Endothelial cell of umbilical vein (primary cell): Measurements from ENCODE around the gene PLXNA4. TPM values are rescaled to one million over a fixed set of nuclear protein-coding genes. Genes with fewer than 3 reads are reported as not detected.

Experiments
- BruUV-seq: library from RNA; stranded (reverse); fragments of 400-500 nt; replicated peaks from 2 replicates; lab custom pipeline; 2021; lab: Mats Ljungman, UMichigan
- CTCF ChIA-PET: fragments of 300-600, 350-600 bp; sonication (Branson Sonifier 250); formaldehyde crosslinking; loops from one replicate; lab custom pipeline; 2021; ENCODE audit warnings: antibody characterized with exemption, inconsistent platforms; lab: Charles Lee
- POLR2A ChIA-PET: fragments of 300-600, 350-600 bp; sonication (Branson Sonifier 250); formaldehyde crosslinking; loops from one replicate; lab custom pipeline; 2021; ENCODE audit warnings: antibody characterized with exemption, inconsistent platforms; lab: Charles Lee
- DNase-seq: peaks from one replicate; pipeline ENCODE4 v3.0.0-alpha.2; 2011; ENCODE audit warnings: low read depth, low spot score
- FAIRE-seq: peaks from 2 replicates; lab custom pipeline; 2011; peaks lifted over from hg19 to GRCh38; lab: Jason Lieb, UNC
- H2AFZ ChIP-seq: 2 replicates; pipeline ENCODE4 v1.6.0; 2012; ENCODE audit warnings: low read depth, low read length, control low read depth, inconsistent platforms
- H3K27ac ChIP-seq: 2 replicates; pipeline ENCODE4 v1.5.1; 2011; ENCODE audit warnings: low read depth, mild to moderate bottlenecking, control low read depth, low read length, moderate library complexity; ENCODE audit not compliant: insufficient read depth
- H3K27me3 ChIP-seq, 2 experiments: 2 replicates each; pipeline versions ENCODE4 v1.6.0 to v1.6.1; 2011; ENCODE audit warnings: low read length in 2 of 2, mixed read lengths in 1 of 2; ENCODE audit not compliant: control insufficient read depth in 2 of 2, insufficient read depth in 2 of 2
- H3K36me3 ChIP-seq, 2 experiments: 2 replicates in 1 of 2; 3 replicates in 1 of 2; pipeline ENCODE4 v1.5.1; 2011; ENCODE audit warnings: low read length in 2 of 2, mild to moderate bottlenecking in 1 of 2, moderate library complexity in 1 of 2; ENCODE audit not compliant: control insufficient read depth in 2 of 2, insufficient read depth in 2 of 2; ENCODE audit errors: extremely low read depth in 1 of 2
- H3K4me1 ChIP-seq: 3 replicates; pipeline ENCODE4 v1.5.1; 2011; ENCODE audit warnings: mild to moderate bottlenecking, low read length; ENCODE audit not compliant: control insufficient read depth, insufficient read depth; ENCODE audit errors: extremely low read depth
- H3K4me2 ChIP-seq: 2 replicates; pipeline ENCODE4 v1.6.1; 2011; ENCODE audit warnings: low read length, control low read depth, mixed read lengths; ENCODE audit not compliant: insufficient read depth
- H3K4me3 ChIP-seq, 3 experiments: fragments of 200-600 bp in 1 of 3; sonication (generic), shearing (Covaris generic) in 1 of 3; replicated peaks in 1 of 3; 2 replicates each; pipeline ENCODE4 v1.5.1; 2011 to 2016; ENCODE audit warnings: control low read depth in 3 of 3, low read length in 3 of 3, mild to moderate bottlenecking in 2 of 3, inconsistent platforms in 1 of 3, low read depth in 1 of 3, moderate library complexity in 1 of 3; ENCODE audit not compliant: insufficient read depth in 1 of 3
- H3K79me2 ChIP-seq: 2 replicates; pipeline ENCODE4 v1.6.0; 2012; ENCODE audit warnings: low read length, inconsistent platforms; ENCODE audit not compliant: control insufficient read depth, insufficient read depth
- H3K9ac ChIP-seq: replicated peaks from 2 replicates; pipeline ENCODE3; 2011; ENCODE audit warnings: low read length, control low read depth; ENCODE audit not compliant: insufficient read depth; ENCODE audit errors: extremely low read depth
- H3K9me1 ChIP-seq: replicated peaks from 3 replicates; pipeline ENCODE4 v1.6.0; 2011; ENCODE audit warnings: mild to moderate bottlenecking, low read length; ENCODE audit not compliant: control insufficient read depth, insufficient read depth; ENCODE audit errors: extremely low read depth
- H3K9me3 ChIP-seq: replicated peaks from 2 replicates; pipeline ENCODE4 v1.5.1; 2012; ENCODE audit warnings: low read length, inconsistent platforms; ENCODE audit not compliant: control insufficient read depth, insufficient read depth
- H4K20me1 ChIP-seq: replicated peaks from 2 replicates; pipeline ENCODE3; 2011; ENCODE audit warnings: mild to moderate bottlenecking, low read length; ENCODE audit not compliant: control insufficient read depth, insufficient read depth; ENCODE audit errors: extremely low read depth
- EZH2 ChIP-seq: IDR thresholded peaks from 2 replicates; pipeline ENCODE4 v1.6.1; 2012; ENCODE audit warnings: borderline replicate concordance, low read depth, mild to moderate bottlenecking, moderate library complexity, low read length, inconsistent platforms; ENCODE audit not compliant: severe bottlenecking
- FOS ChIP-seq: IDR thresholded peaks from 2 replicates; pipeline ENCODE4 v1.6.1; 2011; ENCODE audit warnings: mild to moderate bottlenecking, low read length, moderate library complexity, borderline replicate concordance; ENCODE audit not compliant: insufficient read depth
- GATA2 ChIP-seq: IDR thresholded peaks from 2 replicates; pipeline ENCODE4 v1.7.0; 2011; ENCODE audit warnings: low read depth, mild to moderate bottlenecking, moderate library complexity, mixed read lengths, low read length; ENCODE audit not compliant: insufficient read length, insufficient read depth
- JUN ChIP-seq: IDR thresholded peaks from 2 replicates; pipeline ENCODE4 v1.6.1; 2011; ENCODE audit warnings: borderline replicate concordance, low read depth; ENCODE audit not compliant: insufficient read length, insufficient read depth
- MYC ChIP-seq: IDR thresholded peaks from one replicate; pipeline ENCODE4 v1.6.1; 2011; ENCODE audit warnings: mild to moderate bottlenecking, low read depth, low read length
- POLR2A ChIP-seq: IDR thresholded peaks from 2 replicates; pipeline ENCODE4 v1.6.1; 2012; ENCODE audit warnings: low read depth, mild to moderate bottlenecking, control low read depth, low read length
- POLR2AphosphoS5 ChIP-seq: IDR thresholded peaks from 2 replicates; pipeline ENCODE4 v1.6.1; 2012; ENCODE audit warnings: low read depth, mild to moderate bottlenecking, control low read depth, low read length, moderate library complexity; ENCODE audit not compliant: insufficient read depth
- dilution Hi-C: fragments of 300-500 bp; cut with MboI; formaldehyde crosslinking; loops from one replicate; pipeline ENCODE4 v1.15.0; 2019; ENCODE audit warnings: low sequenced_read_pairs; ENCODE audit not compliant: extremely low pct_ligation_motif_present
- intact Hi-C: fragments of 100-400 bp; cut with micrococcal nuclease; formaldehyde crosslinking; loops from one replicate; pipeline ENCODE4 v1.10.0; 2022
- polyA plus RNA-seq, 4 experiments: library from polyadenylated mRNA; depleted of rRNA in 3 of 4; stranded (reverse) in 3 of 4; unstranded in 1 of 4; fragments of >200 nt; gene quantifications; 2 replicates each; pipeline versions ENCODE4 v1.2.1 to v1.2.3, GENCODE V29; 2011 to 2012; ENCODE audit warnings: missing spikeins in 1 of 4
- total RNA-seq: library from RNA; stranded (reverse); gene quantifications from 2 replicates; pipeline ENCODE4 v1.2.3, GENCODE V29; 2021
- TF ChIP-seq, protein P1 (sequence below): IDR thresholded peaks from 2 replicates; pipeline ENCODE4 v1.6.1; 2011; ENCODE audit not compliant: insufficient read depth, insufficient read length
- TF ChIP-seq, protein P2 (sequence below), 2 donors: IDR thresholded peaks; 1 replicate in 1 of 2; 2 replicates in 1 of 2; pipeline ENCODE4 v1.5.1; 2011; ENCODE audit warnings: low read length in 2 of 2, mild to moderate bottlenecking in 2 of 2, moderate library complexity in 2 of 2, control low read depth in 1 of 2, inconsistent platforms in 1 of 2, low read depth in 1 of 2; ENCODE audit not compliant: insufficient read depth in 1 of 2; ENCODE audit errors: extremely low read depth in 1 of 2

The PLXNA4 gene
- total and polyA plus RNA-seq, 2 donors (not counting 3 experiments of a cell fraction or from before 2014, with no cell fraction given): 12.1 to 20.4 TPM

DNA sequence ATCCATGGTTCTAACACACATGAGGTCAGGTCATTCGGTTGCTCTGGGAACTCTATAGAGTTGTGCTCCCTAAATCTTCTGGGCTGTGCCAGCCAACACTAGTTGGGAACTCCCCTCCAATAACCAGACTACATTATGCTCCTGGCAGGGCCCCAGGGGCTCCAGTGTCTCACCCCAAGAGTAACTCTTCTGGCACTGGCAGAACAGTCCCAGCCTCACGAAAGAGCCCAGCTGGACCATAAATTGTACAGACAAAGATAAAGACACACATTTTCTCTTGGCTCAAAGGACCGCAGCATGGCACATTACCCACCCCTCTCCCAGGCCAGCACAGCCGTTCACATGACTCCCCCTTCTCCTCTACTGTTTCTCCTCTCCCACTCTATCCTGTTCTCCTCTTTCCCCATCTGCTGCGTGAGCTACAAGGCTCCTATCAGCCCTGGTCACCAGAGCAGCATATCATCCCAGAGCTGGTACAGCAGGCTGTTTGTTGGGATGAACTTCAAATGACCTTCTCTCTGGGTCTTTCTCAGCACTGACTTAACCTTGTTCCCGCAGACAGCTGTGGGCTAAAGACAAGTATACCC is 230.6 kb downstream of the PLXNA4 start:
- no peaks in the 10 kb centered on the region for H3K9me1 ChIP-seq
- H3K4me2 ChIP-seq: no peak overlapping the region
- intact Hi-C loops: no loop called here
- dilution Hi-C loops: no loop called here
- TF ChIP-seq GATA2 (no peak), EZH2 (no peak), MYC (no peak), POLR2A (no peak)
- TF ChIP-seq, protein P1, sequence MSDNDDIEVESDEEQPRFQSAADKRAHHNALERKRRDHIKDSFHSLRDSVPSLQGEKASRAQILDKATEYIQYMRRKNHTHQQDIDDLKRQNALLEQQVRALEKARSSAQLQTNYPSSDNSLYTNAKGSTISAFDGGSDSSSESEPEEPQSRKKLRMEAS: no peak
- no peak overlapping the region for H3K27ac ChIP-seq
- no peak overlapping the region for H2AFZ ChIP-seq
- no peaks in the 10 kb centered on the region for H3K79me2 ChIP-seq
- POLR2A ChIA-PET: no interaction called here
- H3K27me3 ChIP-seq: no peaks in the 10 kb centered on the region
- FAIRE-seq (no peak), DNase-seq (no peak)
- no peak overlapping the region for H3K4me3 ChIP-seq
- CTCF ChIA-PET: no interaction called here
- no peaks in the 10 kb centered on the region for H3K36me3 ChIP-seq
- H4K20me1 ChIP-seq: no peaks in the 10 kb centered on the region
- H3K9me3 ChIP-seq: no peaks in the 10 kb centered on the region
- H3K9ac ChIP-seq: no peak overlapping the region
- BruUV-seq: no TSS peak
- no peaks in the 10 kb centered on the region for H3K4me1 ChIP-seq

DNA sequence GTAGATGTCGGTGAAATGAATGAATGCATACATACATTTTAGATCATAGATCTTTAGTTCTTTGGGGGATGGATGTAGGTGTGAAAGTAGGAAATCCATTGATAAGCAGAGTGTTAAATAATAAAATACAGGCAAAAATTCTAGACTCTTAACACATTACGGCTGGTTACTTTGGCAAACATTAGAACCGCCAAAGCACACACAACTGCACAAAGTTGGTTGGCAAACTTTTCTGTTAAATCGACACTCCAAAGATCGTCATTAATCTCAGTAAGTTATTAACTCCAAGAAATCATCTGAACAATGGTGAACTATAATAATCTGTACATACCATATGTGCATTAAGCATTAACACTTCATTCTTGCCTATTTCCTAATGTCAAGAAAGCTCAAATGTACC is 231.2 kb downstream of the PLXNA4 start:
- CTCF ChIA-PET: interaction anchor here (0.8 kb wide), 1 partner anchor 24 kb away, joined by 3 read pairs; no protein-coding TSS in a partner anchor
- no peak for DNase-seq
- H3K9ac ChIP-seq: no peak overlapping the region
- no peaks in the 10 kb centered on the region for H4K20me1 ChIP-seq
- no peaks in the 10 kb centered on the region for H3K79me2 ChIP-seq
- no peaks in the 10 kb centered on the region for H3K4me1 ChIP-seq
- intact Hi-C loops (no loop called here), dilution Hi-C loops (no loop called here)
- H3K4me2 ChIP-seq: no peak overlapping the region
- BruUV-seq: no TSS peak
- H3K36me3 ChIP-seq: no peaks in the 10 kb centered on the region
- POLR2A ChIA-PET: no interaction called here
- no peaks in the 10 kb centered on the region for H3K9me3 ChIP-seq
- H3K9me1 ChIP-seq: no peaks in the 10 kb centered on the region
- H3K27ac ChIP-seq: no peak overlapping the region
- no peak for TF ChIP-seq JUN
- TF ChIP-seq, protein P2, sequence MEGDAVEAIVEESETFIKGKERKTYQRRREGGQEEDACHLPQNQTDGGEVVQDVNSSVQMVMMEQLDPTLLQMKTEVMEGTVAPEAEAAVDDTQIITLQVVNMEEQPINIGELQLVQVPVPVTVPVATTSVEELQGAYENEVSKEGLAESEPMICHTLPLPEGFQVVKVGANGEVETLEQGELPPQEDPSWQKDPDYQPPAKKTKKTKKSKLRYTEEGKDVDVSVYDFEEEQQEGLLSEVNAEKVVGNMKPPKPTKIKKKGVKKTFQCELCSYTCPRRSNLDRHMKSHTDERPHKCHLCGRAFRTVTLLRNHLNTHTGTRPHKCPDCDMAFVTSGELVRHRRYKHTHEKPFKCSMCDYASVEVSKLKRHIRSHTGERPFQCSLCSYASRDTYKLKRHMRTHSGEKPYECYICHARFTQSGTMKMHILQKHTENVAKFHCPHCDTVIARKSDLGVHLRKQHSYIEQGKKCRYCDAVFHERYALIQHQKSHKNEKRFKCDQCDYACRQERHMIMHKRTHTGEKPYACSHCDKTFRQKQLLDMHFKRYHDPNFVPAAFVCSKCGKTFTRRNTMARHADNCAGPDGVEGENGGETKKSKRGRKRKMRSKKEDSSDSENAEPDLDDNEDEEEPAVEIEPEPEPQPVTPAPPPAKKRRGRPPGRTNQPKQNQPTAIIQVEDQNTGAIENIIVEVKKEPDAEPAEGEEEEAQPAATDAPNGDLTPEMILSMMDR (IDR thresholded peaks at IDR 0.05; ENCODE audit: extremely low read depth in 1 of 2, insufficient read depth in 1 of 2, low read depth in 1 of 2, low read length in 2 of 2): no peak
- TF ChIP-seq GATA2: no peak
- TF ChIP-seq EZH2: no peak
- TF ChIP-seq, protein P1: no peak
- no peak for TF ChIP-seq POLR2AphosphoS5
- TF ChIP-seq MYC: no peak
- no peak for TF ChIP-seq FOS
- no peak for TF ChIP-seq POLR2A
- no peak overlapping the region for H2AFZ ChIP-seq
- no peak overlapping the region for H3K4me3 ChIP-seq
- H3K27me3 ChIP-seq: no peaks in the 10 kb centered on the region
- no peak for FAIRE-seq
